ENCODE measurements around the gene EIF4B.

DNA sequence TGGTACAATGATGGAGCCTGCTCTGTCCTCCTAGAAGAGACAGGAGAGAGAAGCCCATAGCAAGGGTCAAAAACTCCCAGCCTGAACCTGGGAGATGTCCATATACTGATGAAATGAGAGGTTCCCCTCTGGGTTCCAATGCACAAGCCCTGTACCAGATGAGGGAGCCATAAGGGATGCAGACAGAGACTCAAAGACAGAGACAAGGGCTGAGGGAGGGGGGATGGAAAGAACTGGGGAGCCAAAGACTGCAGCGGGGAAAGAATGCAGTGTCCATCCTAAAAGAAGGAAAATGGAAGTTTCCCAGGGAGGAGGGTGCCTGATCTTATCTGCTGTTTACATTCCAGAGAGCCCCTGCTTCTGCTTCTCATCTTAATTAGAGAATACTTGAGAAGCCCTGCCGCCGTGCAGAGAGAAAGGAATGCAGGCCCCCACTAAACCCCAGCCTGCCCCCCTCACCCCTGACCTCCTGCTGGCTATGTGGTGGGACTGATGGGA lies 29.6 kb upstream of the EIF4B start:
- TF ChIP-seq POLR2A (IDR thresholded peaks at IDR 0.05; ENCODE audit: low read depth) (no peak), EP300 (IDR thresholded peaks at IDR 0.05) (no peak), POLR2AphosphoS5 (IDR thresholded peaks at IDR 0.05) (no peak)
- TF ChIP-seq, protein P1, sequence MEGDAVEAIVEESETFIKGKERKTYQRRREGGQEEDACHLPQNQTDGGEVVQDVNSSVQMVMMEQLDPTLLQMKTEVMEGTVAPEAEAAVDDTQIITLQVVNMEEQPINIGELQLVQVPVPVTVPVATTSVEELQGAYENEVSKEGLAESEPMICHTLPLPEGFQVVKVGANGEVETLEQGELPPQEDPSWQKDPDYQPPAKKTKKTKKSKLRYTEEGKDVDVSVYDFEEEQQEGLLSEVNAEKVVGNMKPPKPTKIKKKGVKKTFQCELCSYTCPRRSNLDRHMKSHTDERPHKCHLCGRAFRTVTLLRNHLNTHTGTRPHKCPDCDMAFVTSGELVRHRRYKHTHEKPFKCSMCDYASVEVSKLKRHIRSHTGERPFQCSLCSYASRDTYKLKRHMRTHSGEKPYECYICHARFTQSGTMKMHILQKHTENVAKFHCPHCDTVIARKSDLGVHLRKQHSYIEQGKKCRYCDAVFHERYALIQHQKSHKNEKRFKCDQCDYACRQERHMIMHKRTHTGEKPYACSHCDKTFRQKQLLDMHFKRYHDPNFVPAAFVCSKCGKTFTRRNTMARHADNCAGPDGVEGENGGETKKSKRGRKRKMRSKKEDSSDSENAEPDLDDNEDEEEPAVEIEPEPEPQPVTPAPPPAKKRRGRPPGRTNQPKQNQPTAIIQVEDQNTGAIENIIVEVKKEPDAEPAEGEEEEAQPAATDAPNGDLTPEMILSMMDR (IDR thresholded peaks at IDR 0.05): no peak

Measured in esophagus muscularis mucosa (tissue), 4 donors.